Neural crest cell (in vitro differentiated cells): ENCODE results near the gene SAMSN1. TPM values are rescaled to one million over a fixed set of nuclear protein-coding genes. Genes with fewer than 3 reads are reported as not detected.

Experiments
- DNase-seq: peaks from one replicate; pipeline ENCODE4 v3.0.0; 2021; ENCODE audit warnings: low read depth, mixed read lengths, low spot score
- H3K27ac Mint-ChIP-seq: one replicate; pipeline ENCODE4 v1.8.0; 2021; ENCODE audit warnings: mild to moderate bottlenecking, mixed read lengths; ENCODE audit not compliant: unreplicated experiment
- H3K27me3 Mint-ChIP-seq: 2 replicates; pipeline ENCODE4 v1.8.0; 2021; ENCODE audit warnings: low read depth, mild to moderate bottlenecking, mixed read lengths
- H3K36me3 Mint-ChIP-seq: 2 replicates; pipeline ENCODE4 v1.8.0; 2021; ENCODE audit warnings: low read depth, mild to moderate bottlenecking, mixed read lengths
- H3K4me1 Mint-ChIP-seq: 2 replicates; pipeline ENCODE4 v1.8.0; 2021; ENCODE audit warnings: mixed read lengths
- H3K4me3 Mint-ChIP-seq: one replicate; pipeline ENCODE4 v1.8.0; 2021; ENCODE audit warnings: mild to moderate bottlenecking, mixed read lengths
- H3K9me3 Mint-ChIP-seq: 2 replicates; pipeline ENCODE4 v1.8.0; 2021; ENCODE audit warnings: mixed read lengths
- total RNA-seq: library from RNA; stranded (reverse); gene quantifications from 2 replicates; pipeline ENCODE4 v1.2.1, GENCODE V29; 2021
- TF ChIP-seq, protein P1 (sequence below): fragments of 200-600 bp; sonication (generic); conservative IDR thresholded peaks from 2 replicates; pipeline ENCODE4 v1.5.0; 2021; ENCODE audit warnings: antibody characterized with exemption, mild to moderate bottlenecking

Gene SAMSN1
- total RNA-seq, 1 donor from 2014 or later, result not detected

DNA sequence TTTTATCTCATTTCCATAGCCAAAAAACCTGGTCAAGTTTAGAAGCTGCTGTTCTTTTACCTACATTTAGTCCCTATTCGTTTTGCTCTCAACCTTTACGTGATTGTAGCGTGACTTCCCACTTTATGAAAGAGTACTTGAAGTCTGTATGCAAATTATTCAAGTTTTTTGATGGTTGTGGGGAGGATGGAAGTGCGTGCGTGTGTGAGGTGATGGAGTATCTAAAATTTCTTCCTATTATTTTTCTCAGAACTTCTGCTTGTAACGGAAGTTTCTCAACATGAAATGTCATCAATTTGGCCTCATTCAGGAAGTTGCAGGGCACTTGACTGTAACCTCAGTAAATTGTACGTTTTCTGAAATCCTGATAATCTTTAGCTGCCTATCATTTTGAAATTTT is 64.0 kb downstream of the SAMSN1 start:
- Mint-ChIP-seq H3K4me1 (no peaks in the 10 kb centered on the region), H3K4me3 (no peak overlapping the region), H3K27me3 (no peaks in the 10 kb centered on the region), H3K9me3 (no peaks in the 10 kb centered on the region), H3K27ac (no peak overlapping the region), H3K36me3 (no peaks in the 10 kb centered on the region)
- no peak for DNase-seq
- TF ChIP-seq, protein P1, sequence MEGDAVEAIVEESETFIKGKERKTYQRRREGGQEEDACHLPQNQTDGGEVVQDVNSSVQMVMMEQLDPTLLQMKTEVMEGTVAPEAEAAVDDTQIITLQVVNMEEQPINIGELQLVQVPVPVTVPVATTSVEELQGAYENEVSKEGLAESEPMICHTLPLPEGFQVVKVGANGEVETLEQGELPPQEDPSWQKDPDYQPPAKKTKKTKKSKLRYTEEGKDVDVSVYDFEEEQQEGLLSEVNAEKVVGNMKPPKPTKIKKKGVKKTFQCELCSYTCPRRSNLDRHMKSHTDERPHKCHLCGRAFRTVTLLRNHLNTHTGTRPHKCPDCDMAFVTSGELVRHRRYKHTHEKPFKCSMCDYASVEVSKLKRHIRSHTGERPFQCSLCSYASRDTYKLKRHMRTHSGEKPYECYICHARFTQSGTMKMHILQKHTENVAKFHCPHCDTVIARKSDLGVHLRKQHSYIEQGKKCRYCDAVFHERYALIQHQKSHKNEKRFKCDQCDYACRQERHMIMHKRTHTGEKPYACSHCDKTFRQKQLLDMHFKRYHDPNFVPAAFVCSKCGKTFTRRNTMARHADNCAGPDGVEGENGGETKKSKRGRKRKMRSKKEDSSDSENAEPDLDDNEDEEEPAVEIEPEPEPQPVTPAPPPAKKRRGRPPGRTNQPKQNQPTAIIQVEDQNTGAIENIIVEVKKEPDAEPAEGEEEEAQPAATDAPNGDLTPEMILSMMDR, result no peak

DNA sequence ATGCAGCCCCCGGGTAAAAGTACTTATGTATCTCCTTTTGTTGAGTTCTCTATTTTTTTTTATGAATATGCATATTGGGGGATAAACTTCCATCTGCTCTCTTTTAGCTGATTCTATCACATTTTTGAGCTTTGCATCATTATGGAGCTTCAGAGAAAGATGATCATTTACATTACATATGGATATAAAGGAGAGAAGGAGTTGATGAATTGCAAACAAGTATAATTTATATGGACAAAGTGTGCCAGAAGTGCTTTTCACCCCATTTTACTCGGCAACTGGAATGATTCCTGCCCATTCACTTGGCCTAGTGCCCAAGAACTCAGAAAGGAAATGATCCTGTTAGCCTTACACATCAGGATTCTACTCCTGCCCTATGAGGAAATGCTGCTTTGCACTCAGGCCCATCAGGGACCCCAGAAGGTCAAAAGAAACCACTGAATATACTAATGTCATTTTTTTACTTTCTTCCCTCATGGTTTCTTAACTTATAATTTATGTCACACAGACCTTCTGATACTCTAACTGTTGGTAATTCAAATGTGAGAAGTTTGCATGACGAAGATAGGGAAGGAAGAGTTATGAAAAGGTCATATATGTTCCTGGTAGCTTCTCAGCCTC is 65.6 kb downstream of the SAMSN1 start:
- DNase-seq, result no peak
- no peaks in the 10 kb centered on the region for H3K27me3 Mint-ChIP-seq
- H3K27ac Mint-ChIP-seq, result no peak overlapping the region
- TF ChIP-seq, protein P1, result no peak
- no peak overlapping the region for H3K4me3 Mint-ChIP-seq
- H3K4me1 Mint-ChIP-seq, result no peaks in the 10 kb centered on the region
- H3K36me3 Mint-ChIP-seq, result no peaks in the 10 kb centered on the region
- H3K9me3 Mint-ChIP-seq, result no peaks in the 10 kb centered on the region

DNA sequence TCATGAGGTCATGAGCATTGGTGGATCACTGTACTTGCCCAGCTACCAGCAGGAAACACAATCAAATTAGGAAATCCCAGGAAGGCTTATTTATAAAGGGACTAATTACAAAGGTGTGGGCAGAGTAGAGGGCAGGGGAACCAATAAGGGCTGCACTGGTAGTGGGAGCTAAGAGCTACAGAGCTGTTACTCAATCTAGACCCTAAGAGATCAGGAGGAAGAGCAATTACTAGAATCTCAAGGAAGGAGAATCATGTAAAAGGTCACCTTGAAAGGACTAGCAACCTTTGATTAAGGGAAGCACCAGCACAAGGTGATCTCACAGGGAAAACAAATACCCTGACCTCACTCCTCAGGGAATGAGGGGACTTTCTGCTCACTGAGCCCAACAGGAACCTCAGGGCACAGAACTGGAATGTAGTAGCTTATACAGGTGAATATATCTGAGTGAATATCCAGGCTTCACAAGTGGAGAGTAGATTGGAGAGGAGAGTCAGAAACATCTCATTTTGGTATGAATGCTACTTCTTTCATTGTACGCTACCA is 66.8 kb downstream of the SAMSN1 start:
- no peaks in the 10 kb centered on the region for H3K4me1 Mint-ChIP-seq

DNA sequence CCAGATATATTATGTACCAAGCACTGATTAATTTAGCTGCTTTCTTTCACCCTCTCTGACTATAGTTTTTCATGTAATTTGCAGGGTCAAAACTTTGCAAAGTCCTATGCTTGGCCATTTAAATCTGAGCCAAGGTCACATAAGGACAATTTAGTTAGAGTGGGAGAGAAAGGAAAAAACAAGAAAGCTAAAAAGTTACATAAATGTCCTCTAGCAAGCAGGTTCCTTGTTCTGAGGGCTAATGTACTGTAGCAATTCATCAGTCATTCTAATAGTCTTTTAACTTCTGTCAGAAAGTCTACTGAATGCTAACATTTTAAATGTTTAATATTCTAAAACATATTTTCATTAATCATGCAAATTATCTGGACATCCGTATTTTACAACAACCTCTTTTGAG is 68.3 kb downstream of the SAMSN1 start:
- Mint-ChIP-seq H3K4me3 (no peak overlapping the region), H3K36me3 (no peaks in the 10 kb centered on the region), H3K27me3 (no peaks in the 10 kb centered on the region), H3K9me3 (no peaks in the 10 kb centered on the region), H3K27ac (no peak overlapping the region), H3K4me1 (no peaks in the 10 kb centered on the region)
- no peak for DNase-seq
- TF ChIP-seq, protein P1, result no peak

More for the DNA sequence above, 66.8 kb downstream of the SAMSN1 start:
- Mint-ChIP-seq H3K27me3 (no peaks in the 10 kb centered on the region), H3K4me3 (no peak overlapping the region), H3K36me3 (no peaks in the 10 kb centered on the region), H3K27ac (no peak overlapping the region), H3K9me3 (no peaks in the 10 kb centered on the region)
- DNase-seq, result no peak
- TF ChIP-seq, protein P1, result no peak

DNA sequence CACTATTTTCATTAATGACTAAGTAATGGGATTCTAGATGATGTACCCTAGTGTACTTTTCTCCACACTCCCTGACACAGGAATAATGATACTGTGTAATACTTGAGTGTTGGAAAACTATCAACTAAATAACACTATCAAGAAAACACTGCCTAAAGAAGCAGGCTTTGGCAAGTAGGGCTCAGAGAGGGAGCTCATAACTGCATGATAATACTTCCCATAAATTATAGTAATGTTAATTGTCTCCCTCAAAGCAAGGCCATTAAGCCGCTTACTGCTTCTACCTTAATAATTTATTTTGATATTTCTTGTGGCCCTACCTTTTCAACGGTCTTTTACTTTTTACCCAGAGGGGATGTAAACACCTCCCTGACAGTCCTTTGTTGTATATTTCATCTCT is 69.0 kb downstream of the SAMSN1 start:
- TF ChIP-seq, protein P1, result no peak
- Mint-ChIP-seq H3K4me1 (no peaks in the 10 kb centered on the region), H3K4me3 (no peak overlapping the region), H3K27me3 (no peaks in the 10 kb centered on the region), H3K27ac (no peak overlapping the region), H3K36me3 (no peaks in the 10 kb centered on the region), H3K9me3 (no peaks in the 10 kb centered on the region)
- no peak for DNase-seq
